Skin epidermis (tissue), 12 donors: ENCODE measurements around the gene SLC25A17.
"Not testable (repeated sequence)": the region's sequence is repeated elsewhere in the genome, so short reads cannot be mapped to it uniquely, and the experiment has no call there.

Source experiments
- H3K27ac ChIP-seq, 21 experiments: fragments of 200-600 bp; sonication (generic) in 11 of 21; one replicate each; pipeline ENCODE4 v1.5.0; 2020; ENCODE audit warnings: mild to moderate bottlenecking in 3 of 21, inconsistent platforms in 2 of 21, moderate library complexity in 2 of 21
- H3K4me3 ChIP-seq, 7 experiments: fragments of 200-600 bp; sonication (generic) in 2 of 7; one replicate each; pipeline ENCODE4 v1.5.0; 2020; ENCODE audit warnings: inconsistent platforms in 2 of 7, mild to moderate bottlenecking in 2 of 7, moderate library complexity in 1 of 7

SLC25A17 gene, protein sequence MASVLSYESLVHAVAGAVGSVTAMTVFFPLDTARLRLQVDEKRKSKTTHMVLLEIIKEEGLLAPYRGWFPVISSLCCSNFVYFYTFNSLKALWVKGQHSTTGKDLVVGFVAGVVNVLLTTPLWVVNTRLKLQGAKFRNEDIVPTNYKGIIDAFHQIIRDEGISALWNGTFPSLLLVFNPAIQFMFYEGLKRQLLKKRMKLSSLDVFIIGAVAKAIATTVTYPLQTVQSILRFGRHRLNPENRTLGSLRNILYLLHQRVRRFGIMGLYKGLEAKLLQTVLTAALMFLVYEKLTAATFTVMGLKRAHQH

DNA sequence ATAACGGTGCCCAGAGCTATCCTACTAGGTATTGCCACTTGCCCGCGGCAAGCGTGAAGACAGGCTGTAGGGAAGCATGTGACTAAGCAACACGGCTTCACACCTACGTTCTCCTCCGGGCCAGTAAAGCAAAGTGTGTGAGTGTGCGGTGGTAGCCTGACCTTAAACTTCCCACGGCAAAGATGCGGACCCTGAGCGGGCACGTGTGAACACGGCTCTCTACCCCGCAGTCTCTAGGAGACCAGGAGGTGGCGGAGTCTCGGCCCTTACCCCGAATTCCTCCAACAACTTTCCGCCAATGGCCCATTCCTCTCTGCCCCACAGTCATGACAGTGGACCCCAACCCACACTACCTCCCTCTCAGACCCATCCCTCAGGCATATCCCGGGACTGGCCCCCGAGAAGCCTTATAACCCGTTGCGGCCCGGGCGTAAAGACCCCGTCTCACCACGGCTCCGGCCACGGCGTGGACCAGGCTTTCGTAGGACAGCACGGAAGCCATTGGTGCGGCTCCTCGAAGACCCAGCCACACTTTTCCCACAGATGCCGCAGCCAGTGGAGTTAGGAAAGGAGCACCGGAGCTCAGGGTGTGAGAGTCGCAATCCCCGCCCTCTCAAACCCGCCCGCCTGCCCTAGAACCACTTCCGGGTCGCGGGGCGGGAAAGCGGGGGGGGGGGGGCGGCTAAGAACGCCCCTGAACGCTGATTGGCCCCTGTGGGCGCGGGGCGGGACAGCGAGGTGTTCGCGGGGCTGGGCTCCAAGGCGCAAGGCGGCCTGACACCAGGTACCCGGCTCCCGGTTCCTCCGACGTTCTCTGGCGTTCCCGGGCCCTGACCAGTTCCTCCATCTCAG, at the start of gene SLC25A17:
TSS of gene SLC25A17 (minus strand) at position 600 of the 852 bp plus-strand sequence. CDS start at position 502, 98 bp downstream.
- H3K27ac ChIP-seq: peak within 1 kb of the TSS in 20 of 21 experiments; percentile 51 to 90 (median 82)

DNA sequence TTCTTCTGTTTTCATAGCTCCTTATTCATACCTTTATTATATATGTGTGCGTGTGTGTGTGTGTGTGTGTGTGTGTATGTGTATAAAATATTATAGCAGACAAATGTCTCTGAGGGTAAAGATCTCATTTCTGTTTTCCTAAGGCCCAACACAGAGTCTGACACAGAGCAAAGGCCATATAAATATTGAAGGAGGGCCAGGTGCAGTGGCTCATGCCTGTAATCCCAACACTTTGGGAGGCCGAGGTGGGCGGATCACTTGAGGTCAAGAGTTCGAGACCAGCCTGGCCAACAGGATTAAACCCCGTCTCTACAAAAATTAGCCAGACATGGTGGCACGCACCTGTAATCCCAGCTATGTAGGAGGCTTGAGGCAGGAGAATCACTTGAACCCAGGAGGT, 49.2 kb upstream of the SLC25A17 start:
- not testable (repeated sequence) for H3K27ac ChIP-seq, H3K4me3 ChIP-seq

More for the DNA sequence above, at the start of gene SLC25A17:
- H3K4me3 ChIP-seq: peak within 1 kb of the TSS; percentile 59 to 96 (median 81)

DNA sequence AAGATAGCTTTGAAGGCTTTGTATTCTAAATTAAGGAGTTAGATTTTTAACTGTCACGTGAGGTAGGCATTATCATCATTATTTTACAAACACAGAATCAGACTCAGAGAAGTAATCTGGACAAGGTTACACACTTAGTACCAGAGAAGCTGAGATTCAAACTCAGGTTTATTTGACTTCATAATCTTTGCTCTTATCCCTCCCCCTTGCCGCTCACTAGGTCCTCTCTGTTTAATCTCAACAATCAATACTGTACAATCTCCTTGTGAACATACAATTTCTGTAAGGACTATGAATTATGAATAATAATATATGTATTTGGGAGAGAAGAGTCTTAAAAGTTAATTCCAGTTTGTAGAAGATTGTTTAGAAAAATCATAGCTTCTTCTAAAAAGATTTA, 48.0 kb upstream of the SLC25A17 start:
- Histone ChIP-seq H3K27ac (no peak overlapping the region), H3K4me3 (no peak overlapping the region)

DNA sequence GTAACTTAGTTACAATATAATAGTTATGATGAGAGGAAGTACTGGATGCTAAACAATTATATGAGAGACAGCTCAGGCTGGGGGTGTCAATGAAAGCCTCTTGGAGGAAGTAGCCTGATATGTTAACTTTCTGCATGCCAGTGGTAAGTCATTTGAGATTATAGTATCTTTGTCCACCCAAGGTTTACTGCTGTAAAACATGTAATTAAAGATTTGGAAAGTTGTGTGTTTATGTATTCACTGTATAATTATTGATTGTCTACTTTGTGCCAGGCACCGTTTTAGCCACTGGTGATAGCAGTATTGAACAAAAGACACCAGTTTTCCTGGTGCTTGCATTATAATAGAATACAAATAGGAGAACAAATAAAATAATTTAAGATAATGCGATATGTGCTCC, 43.4 kb upstream of the SLC25A17 start:
- no peak overlapping the region for H3K4me3 ChIP-seq
- no peak overlapping the region for H3K27ac ChIP-seq

DNA sequence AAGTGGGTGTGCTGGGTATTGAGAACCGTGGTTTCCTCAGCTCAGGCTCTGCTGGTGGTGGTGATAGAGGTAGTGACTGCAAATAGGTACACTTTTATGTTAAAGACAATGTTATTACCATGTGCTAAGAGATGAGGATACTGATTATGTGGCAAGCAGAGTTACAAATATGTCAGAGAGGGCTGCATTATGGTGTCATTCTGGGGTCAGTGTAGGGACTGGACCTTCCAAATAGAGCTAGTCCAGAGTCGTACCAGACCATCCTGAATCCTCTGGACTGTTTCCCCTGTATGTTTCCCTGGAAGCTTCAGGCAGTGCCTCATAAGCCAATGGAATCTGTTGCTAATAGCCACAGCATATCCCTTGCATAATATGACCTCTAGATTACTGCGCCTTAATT, 42.9 kb upstream of the SLC25A17 start, which contains the start of gene DNAJB7:
TSS of gene DNAJB7 (minus strand) at position 101 of the 400 bp plus-strand sequence. CDS start 119 bp downstream, outside the sequence.
- Histone ChIP-seq H3K4me3 (no peak within 1 kb of the TSS), H3K27ac (no peak within 1 kb of the TSS)

DNA sequence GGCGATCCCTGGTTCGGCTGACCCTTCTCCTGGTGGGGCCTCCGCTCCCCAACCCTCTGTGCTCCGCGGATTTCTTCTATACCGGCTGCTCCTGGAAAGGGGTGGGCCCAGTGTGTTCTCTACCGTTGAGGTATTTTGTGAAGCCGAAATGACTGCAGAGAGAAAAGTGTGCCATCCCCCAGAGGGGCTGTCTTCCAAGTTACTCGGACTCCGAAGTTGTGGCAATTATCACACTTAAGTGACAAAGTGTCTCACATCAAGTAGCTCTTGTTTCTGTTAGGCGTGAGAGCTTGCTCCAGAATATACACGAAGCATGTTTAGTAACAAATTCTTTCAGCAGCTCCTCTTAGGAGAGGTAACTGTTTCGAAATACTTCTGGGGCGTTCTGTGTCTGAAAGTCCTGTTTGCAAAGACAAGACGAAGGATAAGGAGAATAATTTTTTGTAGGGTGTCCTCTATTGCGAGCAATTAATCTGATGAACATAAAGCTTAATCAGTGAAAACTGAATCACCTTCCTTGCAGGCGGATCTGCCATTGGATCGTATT, 38.2 kb upstream of the SLC25A17 start:
- H3K4me3 ChIP-seq: peak overlapping the region; percentile 68 to 96 (median 85)
- H3K27ac ChIP-seq: peak overlapping the region; percentile 16 to 99 (median 97)

DNA sequence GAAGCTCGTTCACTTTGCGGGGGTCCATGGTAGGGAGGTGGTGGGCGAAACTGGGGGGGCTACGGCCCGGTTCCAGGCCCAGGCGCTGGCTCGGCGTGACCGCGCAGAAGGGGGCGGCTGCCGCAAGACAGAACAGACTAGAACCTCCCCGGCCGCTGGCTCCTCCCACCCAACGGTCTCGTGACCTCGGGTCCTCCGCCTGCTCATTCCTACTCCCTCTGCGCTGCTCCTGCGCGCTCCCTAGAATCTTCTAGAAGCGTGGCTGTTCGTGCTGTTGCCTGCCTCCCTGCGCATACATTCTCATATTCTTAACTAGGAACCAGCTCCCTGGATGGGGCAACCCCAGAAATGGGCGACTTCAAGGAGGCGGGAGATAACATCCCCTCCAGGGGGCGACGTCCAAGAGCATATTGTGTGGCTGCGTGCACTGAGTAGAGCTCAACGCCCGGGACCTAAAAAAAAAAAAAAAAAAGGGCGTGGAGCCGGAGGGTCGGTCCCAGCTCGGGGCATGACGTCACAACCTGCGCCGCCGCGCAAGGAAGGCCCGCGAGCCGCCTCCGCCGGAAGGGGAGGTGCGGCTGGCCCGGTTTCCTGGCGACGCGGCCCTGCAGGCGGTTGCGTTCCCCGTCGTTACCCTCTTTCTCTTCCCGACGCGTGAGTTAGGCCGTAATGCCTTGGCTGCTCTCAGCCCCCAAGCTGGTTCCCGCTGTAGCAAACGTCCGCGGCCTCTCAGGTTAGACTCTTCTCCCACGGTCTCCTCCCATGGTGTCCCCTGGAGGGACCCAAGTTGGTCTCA, 37.6 kb upstream of the SLC25A17 start, which contains the start of the genes ST13 and XPNPEP3:
TSS of gene ST13 (minus strand) at position 127 of the 796 bp plus-strand sequence. CDS start at position 28, 99 bp downstream.
TSS of gene XPNPEP3 (plus strand) at position 636 of the 796 bp plus-strand sequence. CDS start at position 670, 34 bp downstream.
- Histone ChIP-seq H3K27ac (peak within 1 kb of the TSS; percentile 79 to 99 (median 97)), H3K4me3 (peak within 1 kb of the TSS; percentile 68 to 96 (median 85))

DNA sequence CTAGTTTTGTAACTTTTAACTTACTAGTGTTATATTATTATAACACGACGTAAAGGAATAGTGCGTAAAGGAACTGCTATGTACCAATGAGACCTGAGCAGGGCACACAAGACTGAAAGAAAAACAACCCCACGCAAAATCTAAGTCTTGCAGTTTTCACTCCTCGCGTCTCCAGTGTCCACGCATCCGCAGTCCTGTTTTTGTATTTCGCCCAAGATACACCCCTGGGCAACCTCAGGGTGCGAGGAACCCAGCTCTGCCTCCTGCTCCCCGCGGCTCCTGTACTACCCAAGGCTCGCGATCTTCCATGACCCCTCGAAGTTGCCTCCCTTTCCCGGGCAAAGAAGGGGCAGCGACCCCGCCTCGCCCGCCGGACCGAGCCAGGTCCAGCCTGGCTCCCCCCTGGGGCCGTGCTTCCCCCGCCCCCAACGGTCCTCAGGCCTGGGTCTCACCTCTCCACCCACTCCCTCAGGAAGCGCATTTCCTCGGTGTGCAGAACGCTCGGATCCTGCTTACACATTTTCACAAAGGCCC, 36.9 kb upstream of the SLC25A17 start:
- Histone ChIP-seq H3K27ac (peak overlapping the region; percentile 79 to 99 (median 97)), H3K4me3 (peak overlapping the region; percentile 68 to 96 (median 85))

DNA sequence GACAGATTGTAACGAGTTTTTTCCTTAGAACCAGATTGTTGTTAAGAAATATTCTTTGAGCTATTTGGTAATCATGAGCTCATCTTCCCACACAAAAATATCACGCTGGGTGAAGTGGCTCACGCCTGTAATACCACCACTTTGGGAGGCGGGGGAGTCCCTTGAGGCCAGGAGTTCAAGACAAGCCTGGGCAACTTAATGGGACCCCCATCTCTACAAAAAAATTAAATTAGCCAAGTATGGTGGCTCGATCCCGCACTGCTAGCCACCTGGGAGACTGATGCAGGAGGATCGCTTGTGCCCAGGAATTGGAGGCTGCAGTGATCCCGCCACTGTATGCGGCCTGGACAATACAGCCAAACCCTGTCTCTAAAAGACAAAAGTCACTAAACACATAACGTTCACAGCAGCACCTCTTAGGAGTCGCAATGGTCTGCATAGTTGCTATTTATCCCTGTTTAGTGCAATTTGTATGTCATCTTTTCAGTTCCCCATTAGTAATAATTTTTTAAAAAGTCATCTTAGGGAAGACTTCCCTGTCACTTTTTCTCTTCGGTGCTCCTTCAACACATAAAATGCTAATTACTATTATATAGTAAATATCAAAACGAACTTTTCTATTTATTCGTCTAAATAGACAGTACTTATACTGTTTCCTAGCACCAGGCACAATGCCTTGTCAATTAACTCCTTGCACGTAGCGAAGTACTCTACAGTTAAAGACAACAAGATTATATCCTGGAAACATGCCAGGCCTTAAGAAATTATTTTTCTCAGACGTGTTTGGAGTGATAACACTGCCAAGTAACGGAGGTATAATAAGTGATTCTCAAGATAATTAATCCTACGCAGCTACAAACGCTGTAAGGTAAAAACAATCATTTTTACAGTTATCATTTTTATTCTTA, 36.2 kb upstream of the SLC25A17 start:
- H3K27ac ChIP-seq: peak overlapping the region in 18 of 21 experiments; percentile 81 to 99 (median 97)
- peak overlapping the region; percentile 68 to 96 (median 85) for H3K4me3 ChIP-seq

DNA sequence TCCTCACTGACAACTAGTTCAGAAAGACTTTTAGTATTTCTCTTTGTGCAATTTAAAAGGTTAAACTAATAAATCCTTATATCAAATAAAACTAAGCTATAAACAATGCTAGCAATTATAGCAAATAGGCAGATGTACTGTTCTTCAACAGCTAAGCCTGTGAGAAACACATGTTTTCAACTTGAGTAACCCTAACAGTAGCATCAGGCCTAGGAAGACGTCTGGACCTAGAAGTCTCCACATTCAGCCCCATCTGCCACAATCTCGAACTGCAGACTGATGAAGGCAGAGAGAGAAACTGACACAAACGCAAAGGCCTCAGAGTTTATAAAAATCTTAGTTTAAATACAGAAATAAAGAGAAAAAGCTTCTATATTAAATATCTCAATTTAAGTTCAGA, 34.8 kb upstream of the SLC25A17 start:
- H3K27ac ChIP-seq: peak overlapping the region in 5 of 21 experiments; percentile 8 to 98 (median 75)

DNA sequence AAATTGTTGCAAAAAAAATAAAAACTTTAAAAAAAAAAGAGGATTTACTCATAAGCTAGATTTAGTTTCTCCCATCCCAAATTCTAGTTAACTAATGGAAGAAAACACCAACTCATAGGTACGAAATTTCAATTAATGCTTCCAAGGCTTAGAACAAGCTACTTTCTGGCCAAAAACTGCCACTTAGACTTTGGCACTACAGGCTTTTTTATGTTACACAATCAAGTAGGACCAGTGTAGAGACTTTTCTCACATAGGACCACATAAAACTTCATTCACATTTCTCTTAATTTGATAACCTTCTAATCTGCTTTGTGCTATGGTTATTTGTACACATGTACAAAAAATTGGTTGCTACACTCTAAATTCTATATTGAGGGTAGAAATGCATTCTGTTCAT, 34.2 kb upstream of the SLC25A17 start:
- Histone ChIP-seq H3K4me3 (no peak overlapping the region), H3K27ac (peak overlapping the region in 1 of 21 experiments; percentile 44)

More for the DNA sequence above, 34.8 kb upstream of the SLC25A17 start:
- no peak overlapping the region for H3K4me3 ChIP-seq

DNA sequence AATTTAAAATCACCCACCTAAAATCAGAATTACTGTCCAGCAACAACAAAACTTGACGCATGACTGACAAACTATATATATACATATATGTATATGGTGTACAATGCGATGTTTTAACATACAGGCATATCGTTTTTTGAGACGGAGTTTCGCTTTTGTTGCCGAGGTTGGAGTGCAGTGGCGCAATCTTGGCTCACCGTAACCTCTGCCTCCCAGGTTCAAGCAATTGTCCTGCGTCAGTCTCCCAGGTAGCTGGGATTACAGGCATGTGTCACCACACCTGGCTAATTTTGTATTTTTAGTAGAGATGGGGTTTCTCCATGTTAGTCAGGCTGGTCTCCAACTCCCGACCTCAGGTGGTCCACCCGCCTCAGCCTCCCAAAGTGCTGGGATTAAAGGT, 26.7 kb upstream of the SLC25A17 start:
- not testable (repeated sequence) for H3K27ac ChIP-seq, H3K4me3 ChIP-seq

DNA sequence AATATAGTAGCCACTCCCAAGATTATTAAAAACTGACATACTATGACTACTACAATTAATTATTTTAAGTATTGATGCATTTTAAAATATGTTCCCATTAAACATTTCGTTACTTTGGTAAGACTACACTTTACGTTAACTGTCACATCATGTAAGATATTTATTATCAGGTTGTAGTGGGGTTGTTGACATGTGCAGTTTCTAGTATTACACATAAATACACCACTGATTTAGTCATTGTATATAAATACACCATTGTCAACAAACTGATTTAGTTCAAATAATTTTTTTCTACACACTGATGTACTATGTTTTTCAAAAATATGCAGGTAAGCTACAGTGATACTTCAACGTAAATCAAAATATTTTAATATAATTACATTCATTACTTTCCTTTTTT, 25.8 kb upstream of the SLC25A17 start:
- Histone ChIP-seq H3K27ac (no peak overlapping the region), H3K4me3 (no peak overlapping the region)

DNA sequence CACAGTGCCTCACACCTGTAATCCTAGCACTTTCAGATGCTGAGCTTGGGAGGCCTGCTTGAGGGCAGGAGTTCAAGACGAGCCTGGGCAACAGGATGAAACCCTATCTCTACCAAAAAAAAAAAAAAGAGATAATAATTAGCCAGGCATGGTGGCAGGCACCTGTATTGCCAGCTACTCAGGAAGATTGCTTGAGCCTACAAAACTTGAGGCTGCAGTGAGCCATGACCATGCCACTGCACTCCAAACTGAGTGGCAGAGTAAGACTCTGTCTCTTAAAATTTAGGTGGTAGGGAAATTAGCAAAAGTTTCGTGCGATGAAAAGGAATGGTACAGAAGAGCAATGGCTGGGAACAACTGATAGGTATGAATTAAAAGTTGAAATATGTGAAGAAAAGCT, 19.3 kb upstream of the SLC25A17 start:
- Histone ChIP-seq H3K27ac (no peak overlapping the region), H3K4me3 (no peak overlapping the region)

DNA sequence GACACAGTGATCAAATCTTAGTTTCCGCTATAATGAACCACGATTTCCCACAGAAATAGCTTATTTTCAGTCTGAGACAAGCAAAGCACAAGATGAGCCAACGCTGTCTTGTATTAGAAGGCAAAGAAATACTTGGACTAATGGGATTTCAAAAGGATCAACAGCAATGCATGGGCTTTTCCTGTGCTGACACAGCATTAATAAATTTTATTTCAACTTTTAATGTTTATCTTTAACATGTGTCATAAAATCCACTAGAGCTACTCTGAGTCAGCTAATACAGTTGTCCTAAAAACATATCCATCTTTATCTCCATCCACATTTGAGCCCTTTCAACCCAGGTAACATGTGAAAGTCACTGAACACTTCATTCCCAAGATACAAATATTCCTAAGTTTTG, 15.5 kb upstream of the SLC25A17 start:
- no peak overlapping the region for H3K27ac ChIP-seq
- no peak overlapping the region for H3K4me3 ChIP-seq

DNA sequence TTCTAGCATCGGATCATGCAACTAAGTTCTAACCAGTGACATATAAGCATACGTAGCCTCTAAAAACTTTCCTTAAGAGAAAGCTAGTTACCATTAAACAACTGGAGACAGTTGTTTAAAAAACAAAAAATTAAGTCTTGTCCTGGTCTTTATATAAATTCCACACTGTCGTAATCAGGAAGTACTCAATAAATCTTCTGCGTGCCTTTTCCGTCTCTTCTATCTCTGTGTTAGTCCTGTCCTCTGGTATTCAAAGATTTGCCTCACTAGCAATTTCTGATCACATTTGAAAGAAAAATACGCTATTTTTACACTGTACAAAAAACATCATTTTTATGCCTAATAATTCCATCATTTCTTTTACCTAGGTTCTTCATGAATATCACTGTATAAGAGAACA, 10.0 kb upstream of the SLC25A17 start:
- H3K4me3 ChIP-seq: no peak overlapping the region
- no peak overlapping the region for H3K27ac ChIP-seq

DNA sequence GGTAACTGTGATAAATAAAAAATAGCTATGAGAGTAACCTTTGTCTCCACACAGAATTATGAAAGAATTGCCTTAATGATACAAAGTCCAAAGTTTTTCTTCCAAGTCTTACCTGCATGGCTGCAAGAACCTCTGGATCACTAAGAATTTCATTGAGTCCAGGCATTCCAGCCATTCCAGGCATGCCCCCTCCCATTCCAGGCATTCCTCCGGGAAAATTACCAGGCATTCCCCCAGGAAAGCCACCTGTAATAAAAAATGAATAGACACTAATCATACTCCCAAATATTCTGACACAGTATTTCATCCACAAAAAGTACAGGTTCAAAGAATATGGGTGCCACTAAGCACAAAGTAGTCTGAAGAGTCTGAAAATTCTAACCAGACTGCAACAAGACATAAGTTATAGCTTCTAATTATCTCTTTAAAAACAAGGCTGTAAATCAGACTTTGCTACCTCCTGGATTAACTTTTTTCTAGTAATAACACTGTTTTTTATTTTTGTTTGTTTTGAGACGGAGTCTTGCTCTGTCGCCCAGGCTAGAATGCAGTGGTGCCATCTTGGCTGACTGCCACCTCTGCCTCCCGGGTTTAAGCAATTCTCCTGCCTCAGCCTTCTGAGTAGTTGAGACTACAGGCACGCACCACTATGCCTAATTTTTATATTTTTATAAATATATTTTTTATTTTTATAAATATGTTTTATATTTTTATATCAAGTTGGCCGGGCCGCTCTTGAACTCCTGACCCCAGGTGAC, 8.0 kb upstream of the SLC25A17 start:
- no peak overlapping the region for H3K4me3 ChIP-seq
- H3K27ac ChIP-seq: no peak overlapping the region
